GM20000 (cell line): ENCODE data around the gene DEDD2.

ENCODE experiments used
- DNase-seq: peaks from one replicate; pipeline ENCODE4 v3.0.0; 2012; ENCODE audit warnings: low spot score
- CTCF ChIP-seq: IDR thresholded peaks from 2 replicates; pipeline ENCODE4 v1.5.1; 2012; ENCODE audit warnings: mild to moderate bottlenecking, control low read depth; ENCODE audit errors: extremely low read depth, missing control alignments

DEDD2 gene

GRCh38 chr19:42199440-42200115 is 17.9 kb downstream of the DEDD2 start:
- DNase-seq: peak; percentile 85
- peak; percentile 28 for TF ChIP-seq CTCF

DNA sequence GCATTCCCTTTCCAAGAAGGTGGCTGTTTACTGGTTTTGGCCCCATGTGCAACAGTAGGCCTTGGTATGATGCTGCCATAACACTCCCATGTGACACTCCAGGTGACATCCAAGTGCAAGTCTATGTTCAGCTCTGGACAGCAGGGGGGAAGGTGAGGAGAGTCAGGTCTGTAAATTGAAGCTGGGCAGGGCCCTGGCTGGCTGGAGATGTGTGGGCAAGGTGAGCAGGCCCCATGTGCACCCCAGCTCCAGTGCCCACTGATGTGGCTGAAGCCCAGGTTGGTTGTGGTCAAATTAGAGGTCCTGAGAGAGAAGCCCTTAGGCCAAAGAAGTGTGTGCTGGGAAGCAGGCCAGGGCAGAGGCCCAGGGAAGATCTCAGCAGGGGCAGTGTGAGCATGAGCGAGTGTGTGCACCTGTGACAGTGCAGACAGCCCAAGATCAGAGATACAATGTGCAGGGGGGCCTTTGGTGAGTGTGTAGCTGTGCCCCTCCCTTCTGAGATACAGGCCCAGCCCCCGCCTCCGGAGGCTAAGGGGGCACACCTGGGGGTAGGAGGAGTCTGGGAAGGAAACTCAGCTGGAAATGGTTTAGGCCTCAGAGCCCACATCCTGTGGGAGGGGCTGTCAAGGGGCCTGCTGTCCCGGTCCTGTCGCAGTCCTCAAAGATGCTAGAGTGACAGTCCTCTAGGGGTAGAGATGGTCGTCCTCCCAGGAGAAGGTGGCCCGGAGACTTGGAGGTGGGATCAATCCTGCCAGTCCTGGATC is 18.6 kb downstream of the DEDD2 start:
- DNase-seq: peak; percentile 87
- TF ChIP-seq CTCF: no peak

- no peak for TF ChIP-seq CTCF
- no peak for DNase-seq
These were observed 20.1 kb downstream of the DEDD2 start for GRCh38 chr19:42197375-42197817.

- TF ChIP-seq CTCF: no peak
- no peak for DNase-seq
These were observed 21.2 kb downstream of the DEDD2 start for GRCh38 chr19:42196011-42197001.

GRCh38 chr19:42193706-42194105 is 23.8 kb downstream of the DEDD2 start:
- DNase-seq: no peak
- no peak for TF ChIP-seq CTCF

GRCh38 chr19:42193294-42193693 is 24.2 kb downstream of the DEDD2 start:
- DNase-seq: no peak
- TF ChIP-seq CTCF: no peak
